ENCODE results near the gene SLC30A10.
"Not testable (repeated sequence)": the region's sequence is repeated elsewhere in the genome, so short reads cannot be mapped to it uniquely, and the experiment has no call there.

SLC30A10 gene

GRCh38 chr1:219891846-219892245, 36.5 kb downstream of the SLC30A10 start:
- not testable (repeated sequence) for DNase-seq (ENCODE audit: low spot score)

GRCh38 chr1:219888667-219889066, 39.7 kb downstream of the SLC30A10 start:
- not testable (repeated sequence) for DNase-seq (ENCODE audit: low spot score)

- no peak for DNase-seq (ENCODE audit: low spot score)
Observed at GRCh38 chr1:219885680-219886079, 42.7 kb downstream of the SLC30A10 start.

GRCh38 chr1:219883400-219884332, 44.7 kb downstream of the SLC30A10 start:
- peak; percentile 26 for DNase-seq (ENCODE audit: low spot score)

- no peak for DNase-seq (ENCODE audit: low spot score)
Observed at GRCh38 chr1:219882755-219883154, 45.6 kb downstream of the SLC30A10 start.

GRCh38 chr1:219882096-219882495, 46.3 kb downstream of the SLC30A10 start:
- no peak for DNase-seq (ENCODE audit: low spot score)

- no peak for DNase-seq (ENCODE audit: low spot score)
Observed at GRCh38 chr1:219880765-219881457, 47.4 kb downstream of the SLC30A10 start.

- DNase-seq (ENCODE audit: low spot score): no peak
Observed at GRCh38 chr1:219876798-219877209, 51.6 kb downstream of the SLC30A10 start.

GRCh38 chr1:219875860-219876259, 52.5 kb downstream of the SLC30A10 start:
- no peak for DNase-seq (ENCODE audit: low spot score)

GRCh38 chr1:219872538-219872937, 55.8 kb downstream of the SLC30A10 start:
- not testable (repeated sequence) for DNase-seq (ENCODE audit: low spot score)

GRCh38 chr1:219871427-219872057, 56.8 kb downstream of the SLC30A10 start:
- no peak for DNase-seq (ENCODE audit: low spot score)

GRCh38 chr1:219868615-219869014, 59.7 kb downstream of the SLC30A10 start:
- not testable (repeated sequence) for DNase-seq (ENCODE audit: low spot score)
